WERI-Rb-1 (cell line): ENCODE measurements around the gene SLAIN1.
A peak's percentile ranks its signal among the peaks of the same experiment; 100 is the strongest.

ENCODE experiments used
- DNase-seq: peaks from one replicate; pipeline ENCODE4 v3.0.0-alpha.2; 2020
- H3K27ac ChIP-seq: fragments of 250-450 bp; sonication (Bioruptor Pico); 2 replicates; pipeline ENCODE4 v1.5.1; 2020; ENCODE audit warnings: mild to moderate bottlenecking, moderate library complexity
- H3K27me3 ChIP-seq: fragments of 250-450 bp; sonication (Bioruptor Pico); 2 replicates; pipeline ENCODE4 v1.5.1; 2021; ENCODE audit warnings: mild to moderate bottlenecking, low read depth, moderate library complexity; ENCODE audit not compliant: insufficient read depth, severe bottlenecking
- H3K36me3 ChIP-seq: fragments of 250-450 bp; sonication (Bioruptor Pico); 2 replicates; pipeline ENCODE4 v1.5.1; 2020; ENCODE audit warnings: mild to moderate bottlenecking, moderate library complexity
- H3K4me3 ChIP-seq: 2 replicates; pipeline ENCODE4 v1.5.1; 2011; ENCODE audit warnings: low read depth, mild to moderate bottlenecking, control low read depth, low read length
- H3K9me3 ChIP-seq: fragments of 250-450 bp; sonication (Bioruptor Pico); 2 replicates; pipeline ENCODE4 v1.5.1; 2021; ENCODE audit warnings: mild to moderate bottlenecking, moderate library complexity; ENCODE audit not compliant: severe bottlenecking
- TF ChIP-seq, protein P1 (sequence below): IDR thresholded peaks from 2 replicates; pipeline ENCODE4 v1.5.1; 2011; ENCODE audit warnings: low read depth, mild to moderate bottlenecking, control low read depth, inconsistent platforms, low read length

Gene SLAIN1

DNA sequence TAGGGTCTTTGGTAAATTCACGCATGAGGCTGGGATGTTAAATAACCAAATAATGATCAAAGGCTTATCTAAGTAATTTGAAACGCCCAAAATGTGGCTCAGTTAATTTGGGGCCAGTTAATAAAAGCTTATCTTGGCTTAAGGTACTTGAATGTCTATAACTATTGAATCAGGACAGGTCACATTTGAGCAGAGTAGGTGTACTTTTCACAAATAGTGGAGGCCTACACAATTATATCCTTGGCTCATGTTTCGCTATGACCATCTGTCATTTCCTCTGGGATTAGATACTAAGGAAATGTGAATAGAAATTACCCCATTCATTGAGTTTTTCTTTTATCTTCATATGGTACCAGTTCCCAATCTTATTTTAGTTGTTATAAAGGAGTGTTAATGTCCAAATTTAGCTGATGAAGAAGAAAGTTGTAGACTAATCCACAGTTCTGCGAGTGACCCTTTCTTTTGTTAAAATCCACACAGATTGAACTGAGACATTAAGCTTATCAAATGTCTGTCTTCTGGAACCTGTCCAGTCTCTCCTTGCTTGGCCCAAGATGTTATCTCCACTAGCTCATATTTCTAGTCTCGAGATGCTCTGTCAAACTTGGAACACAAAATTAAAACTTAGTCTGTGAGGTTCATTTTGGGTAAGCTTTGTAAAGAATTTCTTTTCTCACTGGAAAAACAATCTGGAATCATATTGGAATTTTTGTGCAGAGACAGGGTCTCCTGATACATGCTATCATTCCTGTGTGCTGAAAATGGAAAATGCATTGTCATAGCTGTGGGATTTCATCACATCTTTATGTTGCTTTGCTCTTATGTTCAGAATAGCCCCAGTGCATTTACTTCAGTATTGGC lies 31.0 kb downstream of the SLAIN1 start:
- H3K36me3 ChIP-seq = peaks cover 18% of the 10 kb centered on the region
- TF ChIP-seq, protein P1, sequence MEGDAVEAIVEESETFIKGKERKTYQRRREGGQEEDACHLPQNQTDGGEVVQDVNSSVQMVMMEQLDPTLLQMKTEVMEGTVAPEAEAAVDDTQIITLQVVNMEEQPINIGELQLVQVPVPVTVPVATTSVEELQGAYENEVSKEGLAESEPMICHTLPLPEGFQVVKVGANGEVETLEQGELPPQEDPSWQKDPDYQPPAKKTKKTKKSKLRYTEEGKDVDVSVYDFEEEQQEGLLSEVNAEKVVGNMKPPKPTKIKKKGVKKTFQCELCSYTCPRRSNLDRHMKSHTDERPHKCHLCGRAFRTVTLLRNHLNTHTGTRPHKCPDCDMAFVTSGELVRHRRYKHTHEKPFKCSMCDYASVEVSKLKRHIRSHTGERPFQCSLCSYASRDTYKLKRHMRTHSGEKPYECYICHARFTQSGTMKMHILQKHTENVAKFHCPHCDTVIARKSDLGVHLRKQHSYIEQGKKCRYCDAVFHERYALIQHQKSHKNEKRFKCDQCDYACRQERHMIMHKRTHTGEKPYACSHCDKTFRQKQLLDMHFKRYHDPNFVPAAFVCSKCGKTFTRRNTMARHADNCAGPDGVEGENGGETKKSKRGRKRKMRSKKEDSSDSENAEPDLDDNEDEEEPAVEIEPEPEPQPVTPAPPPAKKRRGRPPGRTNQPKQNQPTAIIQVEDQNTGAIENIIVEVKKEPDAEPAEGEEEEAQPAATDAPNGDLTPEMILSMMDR = no peak

DNA sequence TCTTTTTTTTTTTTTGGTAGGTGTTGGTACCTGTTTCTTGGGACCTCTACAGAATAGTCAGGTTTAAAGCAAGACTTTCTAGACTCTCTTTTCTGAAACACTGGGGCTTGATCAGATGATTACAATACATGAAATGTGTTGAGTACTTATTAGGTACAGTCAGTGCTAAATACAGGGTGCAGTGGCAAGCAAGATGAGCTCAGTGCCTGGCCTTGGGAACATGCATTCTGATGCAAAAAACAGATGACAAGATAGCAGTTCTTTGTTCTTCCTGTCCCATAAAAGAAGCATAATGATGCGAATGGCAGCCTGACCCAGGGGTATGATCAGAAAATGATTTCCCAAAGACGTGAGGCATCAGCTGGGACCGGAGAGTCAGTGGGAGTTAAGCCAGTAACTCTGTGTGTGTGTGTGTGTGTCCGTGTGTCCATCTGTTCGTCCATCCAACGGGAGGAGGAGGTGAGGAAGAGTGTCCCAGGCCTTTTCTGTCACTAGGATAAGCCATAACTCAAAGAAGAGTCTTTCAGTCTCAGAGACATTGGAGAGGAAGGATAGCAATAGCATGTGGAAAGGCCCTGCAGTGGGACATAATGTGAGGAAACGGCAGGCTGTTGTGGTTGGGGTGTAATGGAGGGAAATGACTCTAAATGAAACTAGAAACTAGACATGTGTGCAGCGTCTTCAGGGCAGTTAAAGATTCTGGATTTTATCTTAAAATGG lies 32.2 kb downstream of the SLAIN1 start:
- Histone ChIP-seq H3K9me3 (no peaks in the 10 kb centered on the region), H3K27me3 (no peaks in the 10 kb centered on the region), H3K36me3 (peaks cover 11% of the 10 kb centered on the region), H3K4me3 (no peak overlapping the region), H3K27ac (peak overlapping the region; percentile 62)
- peak; percentile 29 for DNase-seq
- TF ChIP-seq, protein P1 = no peak

More for the DNA sequence above, 31.0 kb downstream of the SLAIN1 start:
- DNase-seq = no peak
- Histone ChIP-seq H3K27ac (peak overlapping the region; percentile 62), H3K4me3 (no peak overlapping the region), H3K27me3 (no peaks in the 10 kb centered on the region), H3K9me3 (no peaks in the 10 kb centered on the region)

DNA sequence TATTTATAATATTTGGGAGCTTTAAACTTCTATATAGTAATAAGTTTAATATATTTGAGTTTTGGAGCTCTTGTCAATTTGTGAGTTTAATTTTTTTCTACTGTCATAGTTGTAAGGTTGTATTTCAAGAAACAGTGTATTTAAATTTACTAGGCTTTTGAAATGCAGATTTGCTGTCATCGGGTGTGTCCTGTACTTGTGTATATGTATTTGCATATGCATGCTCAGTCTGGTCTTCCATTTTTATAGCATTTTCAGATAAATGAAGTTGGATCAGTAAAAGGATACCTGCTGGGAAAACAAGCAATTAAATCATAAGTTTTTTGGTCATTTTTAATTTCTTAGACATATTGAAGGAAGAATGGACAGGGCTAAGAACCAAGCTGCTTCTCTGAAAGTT lies 33.1 kb downstream of the SLAIN1 start:
- TF ChIP-seq, protein P1 = no peak
- no peak for DNase-seq
- Histone ChIP-seq H3K27me3 (no peaks in the 10 kb centered on the region), H3K4me3 (no peak overlapping the region), H3K27ac (peak overlapping the region; percentile 87; the same call in 1 of the 2 replicates), H3K9me3 (no peaks in the 10 kb centered on the region), H3K36me3 (peaks cover 14% of the 10 kb centered on the region)

DNA sequence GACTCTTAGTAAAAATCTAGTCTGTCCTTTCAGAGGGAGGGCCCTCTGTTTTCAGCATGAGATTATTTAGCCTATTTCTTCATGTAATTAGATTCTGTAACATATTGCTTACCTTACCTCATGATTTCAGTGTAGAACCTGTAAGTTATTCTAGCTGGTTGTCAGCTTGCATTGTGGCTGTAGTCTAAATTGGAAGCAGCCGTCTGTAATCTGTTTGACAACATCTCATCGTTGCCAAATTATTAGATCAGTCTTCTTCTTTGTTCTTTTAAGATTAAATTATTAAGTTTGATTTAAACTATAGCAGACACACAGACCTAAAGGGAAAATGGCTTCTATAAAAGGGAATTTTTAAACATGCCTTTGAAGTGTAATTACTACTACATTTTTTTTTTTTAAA lies 34.8 kb downstream of the SLAIN1 start:
- H3K27ac ChIP-seq = peak overlapping the region; percentile 87
- DNase-seq = no peak
- peaks cover 9% of the 10 kb centered on the region for H3K36me3 ChIP-seq
- no peaks in the 10 kb centered on the region for H3K9me3 ChIP-seq
- H3K27me3 ChIP-seq = no peaks in the 10 kb centered on the region
- TF ChIP-seq, protein P1 = no peak
- no peak overlapping the region for H3K4me3 ChIP-seq

DNA sequence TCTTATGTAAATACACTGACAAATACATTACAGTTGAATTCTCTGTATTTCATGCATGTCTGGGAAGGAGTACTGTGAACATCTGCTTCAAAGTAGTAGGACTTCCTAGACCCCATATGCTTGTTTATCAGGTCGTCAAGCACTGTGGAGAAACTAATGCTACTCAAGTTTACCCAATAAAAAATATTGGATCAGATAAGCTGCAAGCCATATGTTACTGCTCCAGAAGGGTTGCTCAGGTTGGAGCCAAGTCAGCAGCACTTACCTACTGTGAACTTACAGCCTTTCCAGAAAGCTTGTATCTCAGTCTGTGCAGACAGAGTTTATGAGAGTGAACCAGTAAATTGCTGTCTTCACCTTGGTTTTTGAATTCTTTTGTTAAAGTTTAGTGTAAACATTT lies 36.2 kb downstream of the SLAIN1 start:
- peaks cover 9% of the 10 kb centered on the region for H3K36me3 ChIP-seq
- peak overlapping the region; percentile 87 for H3K27ac ChIP-seq
- TF ChIP-seq, protein P1 = no peak
- no peaks in the 10 kb centered on the region for H3K9me3 ChIP-seq
- H3K27me3 ChIP-seq = no peaks in the 10 kb centered on the region
- peak overlapping the region; percentile 12; the same call in 1 of the 2 replicates for H3K4me3 ChIP-seq
- DNase-seq = peak; percentile 57
